Smooth muscle cell (in vitro differentiated cells): Measurements from ENCODE around the gene RNF144A. TPM values are rescaled to one million over a fixed set of nuclear protein-coding genes. Genes with fewer than 3 reads are reported as not detected.

Source experiments
- DNase-seq: peaks from one replicate; lab custom pipeline; 2025; ENCODE audit not compliant: unreplicated experiment; lab: John Stamatoyannopoulos, UW
- H2AFZ ChIP-seq: fragments of 200-600 bp; sonication (generic); 2 replicates; pipeline ENCODE4 v1.6.0; 2016; ENCODE audit warnings: antibody characterized with exemption, low read depth, mild to moderate bottlenecking
- H3F3A ChIP-seq: fragments of 200-600 bp; sonication (generic); 2 replicates; pipeline ENCODE4 v1.6.0; 2017; ENCODE audit warnings: antibody characterized with exemption, low read depth
- H3K27ac ChIP-seq: fragments of 200-600 bp; sonication (generic); 2 replicates; pipeline ENCODE4 v1.5.1; 2016; ENCODE audit warnings: low read depth, mild to moderate bottlenecking
- H3K27me3 ChIP-seq: fragments of 200-600 bp; sonication (generic); 2 replicates; pipeline ENCODE4 v1.6.1; 2016; ENCODE audit warnings: low read depth, mild to moderate bottlenecking
- H3K36me3 ChIP-seq: fragments of 200-600 bp; sonication (generic); 2 replicates; pipeline ENCODE4 v1.5.1; 2016; ENCODE audit warnings: low read depth
- H3K4me1 ChIP-seq: fragments of 200-600 bp; sonication (generic); 2 replicates; pipeline ENCODE4 v1.5.1; 2016; ENCODE audit warnings: low read depth
- H3K4me2 ChIP-seq: fragments of 200-600 bp; sonication (generic); 2 replicates; pipeline ENCODE4 v1.6.0; 2016; ENCODE audit warnings: mild to moderate bottlenecking
- H3K4me3 ChIP-seq: fragments of 200-600 bp; sonication (generic); 2 replicates; pipeline ENCODE4 v1.5.1; 2016; ENCODE audit warnings: mild to moderate bottlenecking
- H3K79me2 ChIP-seq: fragments of 200-600 bp; sonication (generic); 2 replicates; pipeline ENCODE4 v1.6.0; 2016; ENCODE audit warnings: low read depth, mild to moderate bottlenecking
- H3K9ac ChIP-seq: fragments of 200-600 bp; sonication (generic); 2 replicates; pipeline ENCODE4 v1.6.0; 2016; ENCODE audit warnings: low read depth
- H3K9me3 ChIP-seq: fragments of 200-600 bp; sonication (generic); replicated peaks from 2 replicates; pipeline ENCODE4 v1.5.1; 2016; ENCODE audit warnings: low read depth
- H4K20me1 ChIP-seq: fragments of 200-600 bp; sonication (generic); 2 replicates; pipeline ENCODE4 v1.6.0; 2016; ENCODE audit warnings: low read depth
- CTCF ChIP-seq: fragments of 200-600 bp; sonication (generic); IDR thresholded peaks from 2 replicates; pipeline ENCODE4 v1.5.1; 2017; ENCODE audit warnings: borderline replicate concordance, mild to moderate bottlenecking, antibody characterized with exemption; ENCODE audit not compliant: insufficient read depth, poor library complexity, severe bottlenecking
- WGBS: methylation state at CpG from one replicate; pipeline ENCODE4 v1.1.7; 2016; ENCODE audit warnings: low lambda C conversion rate; 5-methylcytosine and 5-hydroxymethylcytosine counted together
- polyA plus RNA-seq: library from polyadenylated mRNA; unstranded; fragments of >200 nt; fragmentation: Nextera tagmentation; extraction: Ambion mirVana; gene quantifications from 2 replicates; pipeline ENCODE4 v1.2.1, GENCODE V29; 2016
- total RNA-seq: library from RNA; depleted of rRNA; stranded (reverse); fragments of >200 nt; gene quantifications from 2 replicates; pipeline ENCODE4 v1.2.3, GENCODE V29; 2014

Gene RNF144A
- total and polyA plus RNA-seq, 2 experiments from 2014 or later, result 10.0 to 23.3 TPM

GRCh38 chr2:6937157-6937556, 19.9 kb downstream of the RNF144A start:
- no peaks in the 10 kb centered on the region for H3F3A ChIP-seq
- no peak overlapping the region for H3K27ac ChIP-seq
- H3K9me3 ChIP-seq, result no peaks in the 10 kb centered on the region
- H4K20me1 ChIP-seq, result peaks cover 39% of the 10 kb centered on the region
- peaks cover 4% of the 10 kb centered on the region for H3K4me1 ChIP-seq
- DNase-seq, result no peak
- WGBS, result 93% methylated on average over 2 of the region's 2 CpGs
- H3K36me3 ChIP-seq, result no peaks in the 10 kb centered on the region
- no peak overlapping the region for H3K4me3 ChIP-seq
- no peaks in the 10 kb centered on the region for H3K79me2 ChIP-seq
- TF ChIP-seq CTCF, result no peak
- no peak overlapping the region for H3K4me2 ChIP-seq
- no peak overlapping the region for H2AFZ ChIP-seq
- H3K9ac ChIP-seq, result no peak overlapping the region
- H3K27me3 ChIP-seq, result no peaks in the 10 kb centered on the region

- Histone ChIP-seq H3K4me3 (no peak overlapping the region), H3K4me1 (peaks cover 4% of the 10 kb centered on the region), H3F3A (no peaks in the 10 kb centered on the region), H3K27me3 (no peaks in the 10 kb centered on the region), H3K27ac (no peak overlapping the region), H3K4me2 (no peak overlapping the region), H2AFZ (no peak overlapping the region), H4K20me1 (peaks cover 39% of the 10 kb centered on the region), H3K36me3 (no peaks in the 10 kb centered on the region), H3K9me3 (no peaks in the 10 kb centered on the region), H3K79me2 (no peaks in the 10 kb centered on the region), H3K9ac (no peak overlapping the region)
- TF ChIP-seq CTCF, result no peak
- no peak for DNase-seq
- 90% methylated on average over 4 of the region's 4 CpGs for WGBS
Measured at GRCh38 chr2:6937582-6937981, 20.4 kb downstream of the RNF144A start.

- Histone ChIP-seq H3K4me2 (no peak overlapping the region), H2AFZ (no peak overlapping the region), H3K36me3 (no peaks in the 10 kb centered on the region), H4K20me1 (peaks cover 39% of the 10 kb centered on the region), H3F3A (no peaks in the 10 kb centered on the region), H3K79me2 (no peaks in the 10 kb centered on the region), H3K9me3 (no peaks in the 10 kb centered on the region), H3K27me3 (no peaks in the 10 kb centered on the region), H3K4me3 (no peak overlapping the region), H3K27ac (no peak overlapping the region), H3K9ac (no peak overlapping the region), H3K4me1 (peaks cover 4% of the 10 kb centered on the region)
- no peak for TF ChIP-seq CTCF
- 84% methylated on average over 2 of the region's 2 CpGs for WGBS
- no peak for DNase-seq
Measured at GRCh38 chr2:6939071-6939470, 21.9 kb downstream of the RNF144A start.

- peaks cover 4% of the 10 kb centered on the region for H3K4me1 ChIP-seq
- H3K4me2 ChIP-seq, result no peak overlapping the region
- H3K4me3 ChIP-seq, result no peak overlapping the region
- H3K79me2 ChIP-seq, result no peaks in the 10 kb centered on the region
- TF ChIP-seq CTCF, result no peak
- no peak overlapping the region for H2AFZ ChIP-seq
- no peaks in the 10 kb centered on the region for H3K9me3 ChIP-seq
- no peaks in the 10 kb centered on the region for H3K36me3 ChIP-seq
- no peaks in the 10 kb centered on the region for H3F3A ChIP-seq
- no peaks in the 10 kb centered on the region for H3K27me3 ChIP-seq
- no peak for DNase-seq
- no peak overlapping the region for H3K9ac ChIP-seq
- WGBS, result 75% methylated on average over 2 of the region's 2 CpGs
- H3K27ac ChIP-seq, result no peak overlapping the region
- H4K20me1 ChIP-seq, result peaks cover 27% of the 10 kb centered on the region
Measured at GRCh38 chr2:6940820-6941219, 23.6 kb downstream of the RNF144A start.
